Measurements from ENCODE around the gene SNX9. TPM values are rescaled to one million over a fixed set of nuclear protein-coding genes. Genes with fewer than 3 reads are reported as not detected.

Gene SNX9
- total and polyA plus RNA-seq, 2 of the 8 experiments (the other 6 are each of a cell fraction or from before 2014, with no cell fraction given): 11.8 to 23.2 TPM

GRCh38 chr6:157976345-157977175 lies 153.5 kb downstream of the SNX9 start (continued):
- TF ChIP-seq NANOG (IDR thresholded peaks at IDR 0.05; ENCODE audit: insufficient read depth, low read depth, low read length, poor library complexity, severe bottlenecking): no peak

Data from H1 (cell line).